Mononuclear cell (primary cell): ENCODE measurements around the gene YPEL1. TPM values are rescaled to one million over a fixed set of nuclear protein-coding genes. Genes with fewer than 3 reads are reported as not detected.
"Not testable (repeated sequence)": the region's sequence is repeated elsewhere in the genome, so short reads cannot be mapped to it uniquely, and the experiment has no call there.

Source experiments
- H3K27me3 ChIP-seq: 2 replicates; pipeline ENCODE4 v1.6.0; 2011; ENCODE audit warnings: low read length, control low read depth; ENCODE audit not compliant: insufficient read depth
- H3K4me1 ChIP-seq: 2 replicates; pipeline ENCODE4 v1.5.1; 2011; ENCODE audit warnings: mild to moderate bottlenecking, low read length, control low read depth; ENCODE audit not compliant: insufficient read depth
- H3K4me3 ChIP-seq: 2 replicates; pipeline ENCODE4 v1.5.1; 2011; ENCODE audit warnings: mild to moderate bottlenecking, low read length, moderate library complexity
- H3K9me3 ChIP-seq: 2 replicates; pipeline ENCODE4 v1.5.1; 2011; ENCODE audit warnings: low read depth, mild to moderate bottlenecking, control low read depth, low read length
- total RNA-seq: library from RNA; depleted of rRNA; stranded (reverse); fragments of >200 nt; gene quantifications from one replicate; pipeline ENCODE4 v1.2.3, GENCODE V29; 2012

YPEL1 gene
- total RNA-seq, 1 donor = 3.8 TPM

DNA sequence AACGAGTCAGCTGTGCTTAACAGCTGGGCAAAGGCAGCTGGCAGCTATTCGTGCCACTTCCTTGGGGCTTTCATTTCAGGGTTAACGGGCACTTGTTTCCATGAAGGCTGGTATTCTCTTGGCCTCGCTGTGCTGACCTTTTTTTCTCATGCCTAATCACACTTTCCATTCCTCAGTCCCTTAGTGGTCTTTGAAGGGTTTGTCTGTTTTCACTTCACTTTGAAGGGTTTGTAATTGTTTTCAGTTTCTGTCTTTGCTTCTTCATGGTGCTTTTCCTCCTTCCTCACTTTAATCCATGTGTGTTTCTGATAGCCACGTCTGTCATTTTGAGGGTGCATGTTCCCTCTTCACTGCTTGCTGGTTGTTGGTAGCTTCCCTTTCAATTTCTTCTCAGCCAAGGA lies 45.2 kb downstream of the YPEL1 start:
- Histone ChIP-seq H3K4me3 (no peak overlapping the region), H3K4me1 (no peaks in the 10 kb centered on the region), H3K9me3 (no peaks in the 10 kb centered on the region), H3K27me3 (no peaks in the 10 kb centered on the region)

DNA sequence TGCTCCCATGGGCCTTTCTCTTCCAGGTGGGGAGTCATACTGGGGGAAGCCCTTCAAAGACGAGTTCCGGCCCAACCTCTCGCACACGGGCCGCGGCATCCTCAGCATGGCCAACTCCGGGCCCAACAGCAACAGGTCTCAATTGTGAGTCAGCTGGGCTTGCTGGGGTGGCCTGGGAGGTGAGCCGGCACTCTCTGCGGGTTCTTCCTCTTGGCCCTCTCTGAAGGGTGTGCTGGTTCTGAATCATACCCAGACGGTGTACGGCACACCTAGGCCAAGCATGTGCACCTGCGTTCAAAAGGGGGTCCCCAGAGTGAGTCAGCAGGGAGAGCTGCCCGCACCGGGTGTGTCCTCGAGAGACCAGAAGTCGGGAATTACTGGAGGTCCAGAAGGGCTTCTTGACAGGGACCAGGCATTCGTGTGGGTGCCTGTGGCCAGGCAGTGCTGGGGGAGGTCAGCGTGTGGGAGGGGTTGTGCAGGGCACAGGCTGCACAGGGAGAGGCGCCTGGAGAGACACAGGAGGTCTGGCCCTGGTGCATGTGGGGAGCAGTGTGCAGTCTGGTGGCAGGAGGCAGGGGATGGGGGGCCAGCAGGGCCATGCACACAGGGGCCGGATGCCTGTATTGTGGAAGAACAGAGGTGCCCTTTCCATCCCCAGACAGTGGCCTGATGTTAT lies 46.8 kb downstream of the YPEL1 start:
- H3K4me3 ChIP-seq = no peak overlapping the region
- no peaks in the 10 kb centered on the region for H3K27me3 ChIP-seq
- H3K9me3 ChIP-seq = no peaks in the 10 kb centered on the region
- no peaks in the 10 kb centered on the region for H3K4me1 ChIP-seq

DNA sequence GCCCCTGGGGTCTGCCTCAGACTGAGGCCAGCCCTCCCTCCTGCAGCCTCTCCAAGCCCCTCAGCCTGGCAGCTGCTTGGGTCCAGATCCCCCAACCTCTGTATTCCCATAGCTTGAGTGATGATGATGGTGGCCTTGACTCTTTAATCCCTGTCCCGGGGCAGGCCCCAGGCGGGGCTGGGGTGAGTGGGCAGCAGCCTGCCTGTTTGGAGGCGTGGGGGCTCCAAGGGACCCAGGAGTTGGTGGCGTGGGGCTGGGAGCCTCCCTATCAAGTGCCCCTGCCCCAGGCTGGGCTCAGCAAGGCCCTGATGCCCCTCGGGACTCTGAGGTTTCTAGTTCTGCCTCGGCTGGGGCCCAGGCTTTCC lies 47.3 kb downstream of the YPEL1 start:
- Histone ChIP-seq H3K4me3 (no peak overlapping the region), H3K27me3 (no peaks in the 10 kb centered on the region), H3K9me3 (no peaks in the 10 kb centered on the region), H3K4me1 (no peaks in the 10 kb centered on the region)

DNA sequence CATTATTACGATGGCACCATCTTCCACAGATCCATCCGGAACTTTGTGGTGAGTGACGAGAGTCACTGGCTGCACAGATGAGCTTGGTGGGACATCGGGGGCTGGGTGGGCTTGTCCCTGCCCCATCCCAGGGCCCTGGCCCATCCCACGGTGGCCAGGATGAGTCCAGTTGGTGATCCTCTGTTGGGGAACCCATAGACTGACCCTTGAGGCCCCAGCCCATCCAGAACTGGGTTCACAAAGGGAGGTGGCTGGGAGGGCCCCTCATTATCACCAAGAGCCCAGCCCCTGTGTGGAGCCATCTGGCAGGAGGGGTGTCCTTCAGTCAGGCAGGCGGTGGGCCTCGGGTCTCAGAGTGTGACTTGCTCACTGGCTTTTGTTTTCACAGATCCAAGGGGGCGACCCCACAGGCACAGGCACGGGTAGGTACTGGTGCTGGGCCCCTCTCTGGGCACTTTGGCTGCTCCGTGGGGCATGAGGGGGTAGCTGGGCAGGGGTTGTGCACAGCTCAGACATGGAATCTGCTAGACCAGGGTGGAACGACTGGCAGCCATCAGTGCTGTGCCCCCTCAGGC lies 47.8 kb downstream of the YPEL1 start:
- Histone ChIP-seq H3K4me3 (no peak overlapping the region), H3K9me3 (no peaks in the 10 kb centered on the region), H3K4me1 (no peaks in the 10 kb centered on the region), H3K27me3 (no peaks in the 10 kb centered on the region)

DNA sequence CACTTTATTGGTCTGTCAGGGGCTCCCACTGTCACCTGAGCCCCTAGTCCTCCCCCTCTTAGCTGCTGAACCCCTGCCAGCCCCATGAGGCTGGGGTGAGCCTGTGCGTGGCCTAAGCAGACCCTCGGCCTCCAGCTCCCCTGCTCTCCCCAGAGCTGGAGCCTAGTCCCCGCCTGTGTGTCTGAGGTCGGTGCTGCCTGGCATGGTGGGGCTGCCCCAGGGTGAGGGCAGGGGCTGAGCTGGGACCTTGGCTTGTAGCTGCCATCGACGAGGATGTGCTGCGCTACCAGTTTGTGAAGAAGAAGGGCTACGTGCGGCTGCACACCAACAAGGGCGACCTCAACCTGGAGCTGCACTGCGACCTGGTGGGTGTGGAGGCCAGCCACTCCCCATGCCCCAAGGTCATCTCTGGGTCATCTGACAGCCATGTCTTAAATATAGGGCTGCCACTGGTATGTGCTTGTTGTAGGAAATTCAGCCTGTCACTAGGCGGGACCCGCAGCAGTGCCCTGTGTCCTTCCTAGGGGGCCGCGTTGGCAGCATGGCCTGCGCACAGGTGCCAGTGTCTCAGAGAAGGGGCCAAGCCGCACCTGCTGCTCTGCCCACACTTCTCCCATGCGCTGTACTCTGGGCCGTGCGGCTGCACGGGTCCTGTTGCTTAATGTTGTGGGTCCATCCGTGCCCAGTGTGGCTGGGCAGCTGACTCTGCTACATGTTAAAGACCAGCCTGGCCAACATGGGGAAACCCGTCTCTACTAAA lies 48.8 kb downstream of the YPEL1 start:
- no peaks in the 10 kb centered on the region for H3K27me3 ChIP-seq
- H3K4me3 ChIP-seq = no peak overlapping the region
- no peaks in the 10 kb centered on the region for H3K9me3 ChIP-seq
- no peaks in the 10 kb centered on the region for H3K4me1 ChIP-seq

DNA sequence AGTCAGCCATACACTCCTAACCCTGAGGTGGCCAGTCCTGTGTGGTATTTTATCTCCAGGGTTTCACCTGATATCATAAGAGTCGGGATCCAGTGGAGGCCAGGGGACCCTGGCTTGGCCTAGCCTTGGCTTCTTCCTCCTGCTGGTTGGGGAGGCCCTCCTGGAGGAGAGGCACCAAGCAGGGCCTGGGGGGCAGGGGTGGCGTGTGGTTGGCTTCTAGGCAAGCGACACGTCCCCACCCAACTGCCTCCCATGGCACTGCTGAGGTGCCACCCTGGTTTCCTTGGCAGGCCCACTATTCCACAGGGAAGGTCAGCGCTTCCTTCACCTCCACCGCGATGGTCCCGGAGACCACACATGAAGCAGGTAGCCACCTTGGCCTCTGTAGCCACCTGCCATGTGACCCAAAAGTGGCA lies 49.4 kb downstream of the YPEL1 start:
- H3K4me1 ChIP-seq = no peaks in the 10 kb centered on the region
- H3K27me3 ChIP-seq = no peaks in the 10 kb centered on the region
- H3K9me3 ChIP-seq = no peaks in the 10 kb centered on the region
- no peak overlapping the region for H3K4me3 ChIP-seq

DNA sequence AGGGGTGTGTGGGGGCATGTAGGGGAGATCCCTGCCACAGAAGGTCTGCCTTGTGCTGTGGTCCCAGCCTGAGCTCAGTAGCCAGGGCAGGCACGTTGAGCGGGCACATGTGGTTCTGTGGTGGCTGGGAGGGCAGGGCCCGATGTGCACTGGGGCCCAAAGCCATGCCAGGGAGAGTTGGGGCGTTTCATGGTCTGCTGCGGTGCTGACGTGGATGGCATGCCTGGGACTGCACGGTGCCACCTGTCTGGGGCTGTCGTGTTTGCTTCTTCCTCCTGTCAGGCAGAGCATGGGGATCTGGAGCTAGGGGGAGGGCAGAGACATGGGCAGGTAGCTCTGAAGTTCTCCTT lies 50.5 kb downstream of the YPEL1 start:
- H3K9me3 ChIP-seq = no peaks in the 10 kb centered on the region
- no peak overlapping the region for H3K4me3 ChIP-seq
- H3K27me3 ChIP-seq = no peaks in the 10 kb centered on the region
- H3K4me1 ChIP-seq = no peaks in the 10 kb centered on the region

DNA sequence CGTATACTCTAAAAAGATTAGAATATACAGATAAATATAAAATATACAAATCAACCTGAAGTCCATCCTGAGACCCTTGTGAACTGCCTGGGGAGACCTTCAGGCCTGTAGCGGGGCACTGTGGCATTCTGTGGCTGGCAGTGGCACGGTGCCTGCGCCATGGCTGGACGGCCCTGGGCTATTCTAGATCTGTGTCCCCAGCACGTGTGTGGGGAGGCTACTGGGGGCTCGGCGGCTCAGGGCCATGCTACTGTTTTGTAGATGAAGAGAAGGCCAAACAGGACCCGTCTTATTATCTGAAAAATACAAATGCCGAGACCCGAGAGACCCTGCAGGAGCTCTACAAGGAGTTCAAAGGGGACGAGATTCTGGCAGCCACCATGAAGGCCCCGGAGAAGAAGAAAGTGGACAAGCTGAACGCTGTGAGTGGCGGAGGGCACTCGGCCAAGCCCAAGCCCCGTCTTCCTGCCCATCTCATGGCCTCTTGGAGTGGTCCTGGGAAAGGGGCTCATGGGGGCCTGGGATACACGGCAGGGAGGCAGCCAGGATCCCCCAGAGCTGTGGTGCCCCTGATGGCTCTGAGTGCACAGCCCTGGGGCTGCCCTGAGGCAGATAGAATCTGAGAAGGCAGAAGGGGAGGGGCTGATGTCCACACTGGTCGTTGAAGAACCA lies 51.0 kb downstream of the YPEL1 start:
- Histone ChIP-seq H3K27me3 (no peaks in the 10 kb centered on the region), H3K4me1 (no peaks in the 10 kb centered on the region), H3K9me3 (no peaks in the 10 kb centered on the region), H3K4me3 (no peak overlapping the region)

DNA sequence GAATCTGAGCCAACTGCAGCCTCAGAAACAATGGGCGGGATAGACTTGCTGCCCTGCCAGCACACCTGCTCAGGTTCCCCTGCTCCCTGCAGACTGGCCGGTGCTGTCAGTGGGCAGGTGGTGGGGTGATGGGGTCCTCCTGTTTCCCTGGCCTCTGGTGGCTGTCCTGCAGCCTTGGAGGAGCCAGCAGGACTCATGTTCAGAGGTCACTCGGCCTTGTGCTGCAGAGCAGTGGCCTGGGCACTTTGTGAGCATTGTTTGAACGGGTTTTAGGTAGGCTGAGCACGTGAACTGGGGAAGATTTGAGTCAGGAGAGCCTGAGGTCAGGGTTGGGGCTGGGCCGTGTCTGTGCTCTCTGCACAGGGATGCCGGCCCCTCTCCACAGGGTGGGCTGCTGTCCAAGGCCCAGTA lies 52.2 kb downstream of the YPEL1 start:
- H3K4me3 ChIP-seq = no peak overlapping the region
- no peaks in the 10 kb centered on the region for H3K27me3 ChIP-seq
- no peaks in the 10 kb centered on the region for H3K4me1 ChIP-seq
- H3K9me3 ChIP-seq = no peaks in the 10 kb centered on the region

DNA sequence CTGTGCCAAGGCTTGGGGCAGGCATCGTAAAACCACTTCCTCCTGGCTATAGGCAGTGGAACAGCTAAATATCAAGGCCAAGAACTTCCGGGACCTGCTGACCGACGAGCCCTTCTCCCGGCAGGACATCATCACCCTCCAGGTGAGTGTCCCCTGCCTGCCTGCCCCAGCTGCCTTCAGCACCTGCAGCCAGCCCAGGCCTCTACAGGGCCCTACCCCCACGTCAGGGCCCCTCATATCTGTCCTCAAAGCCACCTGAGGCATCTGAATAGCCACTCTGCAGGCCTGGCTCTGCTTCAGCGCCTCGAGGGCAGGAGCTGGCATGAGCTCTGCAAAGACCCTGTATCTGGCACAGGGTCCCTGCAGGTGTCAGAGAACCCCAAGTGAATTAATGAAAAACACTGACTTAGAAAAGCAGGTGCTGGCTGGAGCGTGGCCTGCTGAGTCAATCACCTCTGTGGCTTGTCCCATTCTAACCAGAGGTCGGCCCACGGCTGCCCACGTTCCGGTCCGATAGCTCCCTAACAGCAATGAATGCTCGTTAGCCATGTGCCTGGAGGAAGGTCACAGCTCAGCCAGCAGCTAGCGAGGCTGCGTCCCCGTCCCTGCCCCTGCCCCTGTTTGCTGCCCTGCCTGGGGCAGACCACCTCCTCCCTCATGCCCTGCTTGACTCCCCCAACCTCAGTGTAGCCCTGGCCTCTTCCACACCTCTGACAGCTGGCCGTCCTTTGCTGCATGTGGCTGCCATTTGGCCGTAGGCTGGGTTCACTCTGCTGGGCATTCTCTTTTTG lies 53.0 kb downstream of the YPEL1 start:
- Histone ChIP-seq H3K27me3 (no peaks in the 10 kb centered on the region), H3K9me3 (no peaks in the 10 kb centered on the region)

DNA sequence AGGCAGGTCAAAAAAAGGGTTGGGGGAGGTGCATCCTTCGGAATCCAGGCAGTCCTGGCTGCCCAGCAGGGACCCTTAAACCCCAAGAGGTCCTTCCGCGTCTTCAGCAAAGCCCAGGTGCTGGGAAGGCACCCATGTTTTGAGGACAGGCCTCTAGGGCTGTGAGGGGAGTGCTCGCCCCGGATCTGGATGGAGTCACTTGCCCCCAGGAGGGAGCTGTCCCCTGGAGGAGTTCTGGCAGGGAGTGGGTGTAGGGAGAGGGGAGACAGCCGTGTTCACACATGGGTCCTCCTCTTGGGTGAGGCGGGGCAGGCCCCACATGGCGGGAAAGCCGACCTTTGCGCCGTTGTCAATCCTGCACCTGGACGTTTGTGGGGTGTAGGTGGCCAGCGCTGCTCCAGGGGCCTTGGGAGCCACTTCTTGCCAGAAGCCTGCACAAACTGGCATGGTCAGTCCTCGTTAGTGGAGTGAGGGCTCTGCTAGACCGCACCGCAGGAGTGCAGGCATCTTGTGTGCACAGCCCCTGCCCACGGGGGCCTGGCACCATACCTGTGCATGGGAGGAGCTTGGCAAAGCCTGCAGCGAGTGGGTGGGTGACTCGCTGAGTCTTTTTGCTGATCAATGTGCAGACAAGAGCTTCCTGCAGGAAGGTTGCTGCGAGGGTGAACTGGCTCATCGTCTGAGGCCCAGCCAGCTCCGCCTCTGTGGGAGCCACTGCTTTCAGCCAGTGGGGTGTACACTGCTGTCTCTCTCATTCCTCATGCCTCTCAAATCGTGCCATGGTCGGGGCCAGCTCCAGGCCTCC lies 53.8 kb downstream of the YPEL1 start:
- H3K4me1 ChIP-seq = no peaks in the 10 kb centered on the region
- no peaks in the 10 kb centered on the region for H3K27me3 ChIP-seq
- H3K4me3 ChIP-seq = no peak overlapping the region

More for the DNA sequence above, 53.0 kb downstream of the YPEL1 start:
- Histone ChIP-seq H3K4me3 (no peak overlapping the region), H3K4me1 (no peaks in the 10 kb centered on the region)

DNA sequence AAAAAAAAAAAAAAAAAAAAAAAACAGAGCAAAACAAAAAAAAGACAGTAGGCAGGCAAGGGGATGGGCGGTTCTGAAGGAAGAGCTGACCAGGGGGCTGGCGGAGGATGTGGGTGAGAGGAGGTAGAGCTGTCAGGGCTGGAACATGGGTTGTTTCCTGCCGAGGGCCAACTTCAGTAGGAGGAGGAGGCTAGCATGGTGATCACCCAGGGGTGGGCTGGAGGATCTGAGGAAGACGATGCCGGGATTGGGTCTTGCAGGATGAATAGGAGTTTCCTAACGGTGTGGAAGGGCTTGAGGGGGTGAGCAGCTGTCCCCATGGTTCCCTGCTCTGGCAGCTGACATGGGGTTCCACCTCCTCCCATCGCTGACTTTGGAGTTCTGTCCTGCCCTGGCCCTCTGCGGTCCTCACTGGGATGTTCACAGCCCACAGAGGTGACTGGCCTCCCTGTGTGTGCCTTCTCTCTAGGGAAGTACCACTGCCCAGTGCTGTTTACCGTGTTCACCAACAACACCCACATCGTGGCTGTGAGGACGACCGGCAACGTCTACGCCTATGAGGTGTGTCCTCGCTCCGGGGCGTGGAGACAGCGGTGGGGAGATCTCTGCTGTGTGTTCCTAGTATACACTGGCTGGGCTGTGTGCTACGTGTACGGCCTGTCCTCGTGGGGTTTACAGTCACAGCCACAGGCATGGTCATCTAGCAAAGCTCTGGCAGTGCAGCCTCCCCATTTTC lies 54.6 kb downstream of the YPEL1 start:
- Histone ChIP-seq H3K4me1 (no peaks in the 10 kb centered on the region), H3K4me3 (no peak overlapping the region), H3K27me3 (no peaks in the 10 kb centered on the region), H3K9me3 (no peaks in the 10 kb centered on the region)

More for the DNA sequence above, 53.8 kb downstream of the YPEL1 start:
- no peaks in the 10 kb centered on the region for H3K9me3 ChIP-seq

DNA sequence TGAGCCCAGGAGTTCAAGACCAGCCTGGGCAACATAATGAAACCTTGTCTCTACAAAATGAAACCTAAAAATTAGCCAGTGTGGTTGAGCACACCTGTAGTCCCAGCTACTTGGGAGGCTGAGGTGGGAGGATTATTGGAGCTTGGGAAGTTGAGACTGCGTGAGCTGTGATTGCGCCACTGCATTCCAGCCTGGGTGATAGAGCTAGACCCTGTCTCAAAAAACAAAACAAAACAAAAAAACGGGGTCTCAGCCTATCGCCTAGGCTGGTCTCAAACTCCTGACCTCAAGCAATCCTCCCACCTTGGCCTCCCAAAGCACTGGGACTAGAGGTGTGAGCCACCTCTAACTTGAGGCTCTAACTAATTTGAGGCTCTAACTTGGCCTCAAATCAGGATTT lies 56.2 kb downstream of the YPEL1 start:
- Histone ChIP-seq H3K4me3 (no peak overlapping the region), H3K9me3 (no peaks in the 10 kb centered on the region), H3K4me1 (no peaks in the 10 kb centered on the region), H3K27me3 (no peaks in the 10 kb centered on the region)

DNA sequence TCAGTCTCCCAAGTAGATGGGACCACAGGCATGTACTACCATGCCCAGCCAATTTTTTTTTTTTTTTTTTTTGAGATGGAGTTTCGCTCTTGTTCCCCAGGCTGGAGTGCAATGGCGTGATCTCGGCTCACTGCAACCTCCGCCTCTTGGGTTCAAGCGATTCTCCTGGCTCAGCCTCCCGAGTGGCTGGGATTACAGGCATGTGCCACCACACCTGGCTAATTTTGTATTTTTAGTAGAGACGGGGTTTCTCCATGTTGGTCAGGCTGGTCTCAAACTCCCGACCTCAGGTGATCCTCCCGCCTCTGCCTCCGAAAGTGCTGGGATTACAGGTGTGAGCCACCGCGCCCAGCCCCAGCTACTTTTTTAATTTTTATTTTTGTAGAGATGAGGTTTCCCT lies 56.8 kb downstream of the YPEL1 start:
- not testable (repeated sequence) for H3K27me3 ChIP-seq, H3K4me3 ChIP-seq, H3K4me1 ChIP-seq

More for the DNA sequence above, 56.8 kb downstream of the YPEL1 start:
- H3K9me3 ChIP-seq = not testable (repeated sequence)
